ENCODE data around the gene FGF19.
A peak's percentile ranks its signal among the peaks of the same experiment; 100 is the strongest.
"Not testable (repeated sequence)": the region's sequence is repeated elsewhere in the genome, so short reads cannot be mapped to it uniquely, and the experiment has no call there.

Gene FGF19

DNA sequence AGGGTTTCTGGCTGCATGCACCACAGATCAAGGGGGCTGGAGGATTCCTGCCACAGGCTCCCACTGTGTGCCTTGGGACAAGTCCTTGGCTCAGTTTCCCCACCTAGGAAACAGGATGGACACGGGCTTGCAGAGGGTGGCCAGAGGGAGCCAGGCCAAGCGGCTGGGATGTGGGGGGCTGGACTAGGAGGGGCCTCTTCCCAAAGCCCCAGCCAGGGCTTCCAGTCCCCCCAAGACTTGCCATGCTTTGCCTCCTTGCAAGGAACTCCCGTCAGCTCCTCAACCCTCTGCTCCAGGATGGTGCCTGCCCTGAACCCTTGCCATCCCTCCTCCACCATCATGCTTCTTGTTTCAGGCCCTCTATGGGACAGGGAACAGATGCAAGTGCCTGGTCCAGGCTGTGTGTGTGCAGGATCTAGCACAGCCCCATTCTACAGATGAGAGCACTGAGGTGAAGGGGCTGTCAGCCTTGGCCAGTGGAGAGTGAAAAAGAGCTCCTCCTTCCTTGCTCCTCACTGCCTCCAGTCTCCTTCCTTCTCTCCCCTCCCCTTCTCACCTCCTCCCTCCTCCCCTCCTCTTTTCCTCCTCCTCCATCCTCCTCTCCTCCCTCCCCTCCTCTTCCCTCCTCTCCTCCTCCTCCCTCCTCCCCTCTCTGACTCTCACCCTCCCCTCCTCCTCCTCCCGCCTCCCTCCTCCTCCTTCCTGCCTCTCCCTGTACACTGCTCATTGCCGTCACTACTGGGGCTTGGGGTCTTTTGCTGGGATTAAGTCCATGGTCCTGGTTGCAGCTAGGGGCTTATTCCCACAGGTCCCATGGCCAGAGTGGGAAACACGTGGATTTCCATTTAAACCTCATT lies 13.3 kb upstream of the FGF19 start:
- no peak for DNase-seq

DNA sequence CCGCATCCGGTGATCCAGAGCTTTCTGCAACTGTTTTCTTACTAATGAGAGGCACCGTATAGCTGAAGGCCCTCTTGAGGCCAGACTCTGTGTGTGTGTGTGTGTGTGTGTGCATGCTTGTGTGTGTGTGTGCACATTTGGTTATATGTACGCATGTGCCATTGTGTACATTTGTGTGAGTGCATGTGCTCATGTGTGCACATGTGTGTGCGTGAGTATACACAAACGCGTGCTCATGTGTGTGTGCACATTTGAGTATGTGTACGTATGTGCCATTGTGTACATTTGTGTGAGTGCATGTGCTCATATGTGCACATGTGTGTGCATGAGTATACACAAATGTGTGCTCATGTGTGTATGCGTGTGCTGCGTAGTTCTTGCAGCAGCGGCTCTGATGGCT lies 12.3 kb upstream of the FGF19 start:
- no peak for DNase-seq

DNA sequence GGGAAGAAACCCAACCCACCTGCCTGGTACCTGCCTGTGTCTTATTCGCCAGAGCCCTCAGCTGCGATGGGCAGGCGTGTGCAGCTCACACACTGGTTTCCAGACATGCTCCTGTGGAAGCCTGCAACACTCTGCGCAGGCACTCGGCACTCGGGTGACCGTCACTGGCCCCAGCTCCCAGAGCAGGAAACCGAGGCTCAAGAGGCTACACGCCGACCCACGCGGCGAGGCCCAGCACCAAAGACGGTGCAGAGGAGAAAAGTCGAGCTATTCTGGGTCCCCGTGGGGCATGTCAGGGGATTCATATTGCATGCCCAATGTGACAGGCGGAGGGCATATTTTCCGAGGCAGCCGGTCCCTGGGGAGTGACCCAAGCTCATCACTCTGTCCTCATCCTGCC lies 11.6 kb upstream of the FGF19 start:
- no peak for DNase-seq

DNA sequence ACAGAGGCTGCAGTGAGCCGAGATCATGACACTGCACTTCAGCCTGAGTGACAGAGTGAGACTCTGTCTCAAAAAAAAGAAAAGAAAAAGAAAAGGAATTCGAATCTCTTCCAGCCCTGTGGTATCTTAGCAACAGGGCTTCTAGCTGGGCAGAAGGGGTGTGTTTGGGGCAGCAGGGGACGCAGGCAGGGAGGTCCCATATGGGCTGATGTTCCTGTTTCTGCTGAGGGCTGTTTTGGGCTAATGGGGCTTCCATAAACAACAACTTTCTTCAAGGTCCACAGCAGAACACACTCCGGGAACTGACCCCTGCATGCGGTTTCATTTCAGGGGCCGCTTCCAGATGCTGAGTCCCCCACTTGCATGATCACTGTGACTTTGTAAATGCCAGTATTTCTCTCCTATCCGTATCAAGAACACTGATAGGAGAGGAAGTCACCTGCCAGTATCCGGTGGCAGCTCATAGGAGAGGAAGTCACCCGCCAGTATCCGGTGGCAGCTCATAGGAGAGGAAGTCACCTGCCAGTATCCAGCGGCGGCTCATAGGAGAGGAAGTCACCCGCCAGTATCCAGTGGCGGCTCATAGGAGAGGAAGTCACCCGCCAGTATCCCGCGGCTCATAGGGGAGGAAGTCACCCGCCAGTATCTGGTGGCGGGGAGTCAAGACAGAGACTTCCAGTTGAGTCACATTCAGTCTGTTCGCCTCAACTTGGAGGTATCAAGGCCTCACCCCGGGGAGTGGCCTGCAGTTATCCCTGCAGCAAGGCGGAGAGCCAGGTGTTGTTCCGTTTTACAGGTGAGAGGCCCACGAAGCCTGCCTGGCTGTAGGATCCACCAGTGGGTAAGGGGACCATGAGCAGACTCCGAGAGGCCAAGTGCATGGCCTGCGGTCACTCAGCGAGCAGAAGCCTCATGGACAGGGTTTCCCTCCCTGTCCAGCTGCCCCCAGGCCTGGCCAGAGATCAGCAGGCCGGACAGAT lies 8.3 kb upstream of the FGF19 start:
- DNase-seq, result no peak

DNA sequence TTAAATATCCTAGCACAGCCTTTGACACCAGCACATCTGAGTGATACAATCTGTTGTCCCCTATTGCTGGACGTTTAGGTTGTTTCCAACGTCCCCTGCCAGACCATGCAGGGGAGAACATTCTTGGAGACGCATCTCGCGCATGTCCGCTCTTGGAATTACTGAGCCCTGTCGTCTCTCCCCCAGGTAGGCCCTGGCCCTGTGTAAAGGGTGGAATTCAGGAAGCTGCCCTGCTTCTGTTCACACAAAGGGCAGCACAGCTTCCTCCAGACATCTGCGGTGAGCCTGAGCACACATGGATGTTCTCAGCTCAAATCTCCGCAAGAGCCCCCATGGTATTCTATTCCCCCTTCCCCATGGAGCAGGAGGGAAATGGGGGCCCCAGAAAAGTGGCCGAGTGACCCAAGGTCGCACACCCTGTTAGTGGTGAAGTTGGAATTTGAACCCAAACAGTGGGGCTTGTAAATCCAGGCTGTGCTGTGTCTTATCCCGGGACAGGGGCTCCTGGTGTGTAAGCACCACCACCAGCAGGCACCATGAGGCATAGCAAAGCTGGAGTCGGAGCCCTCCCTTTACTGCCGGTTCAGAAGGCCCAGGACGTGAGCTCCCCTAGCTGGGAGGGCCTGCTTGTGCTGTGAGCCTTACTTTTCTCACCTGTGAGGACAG lies 5.0 kb upstream of the FGF19 start:
- DNase-seq, result no peak

DNA sequence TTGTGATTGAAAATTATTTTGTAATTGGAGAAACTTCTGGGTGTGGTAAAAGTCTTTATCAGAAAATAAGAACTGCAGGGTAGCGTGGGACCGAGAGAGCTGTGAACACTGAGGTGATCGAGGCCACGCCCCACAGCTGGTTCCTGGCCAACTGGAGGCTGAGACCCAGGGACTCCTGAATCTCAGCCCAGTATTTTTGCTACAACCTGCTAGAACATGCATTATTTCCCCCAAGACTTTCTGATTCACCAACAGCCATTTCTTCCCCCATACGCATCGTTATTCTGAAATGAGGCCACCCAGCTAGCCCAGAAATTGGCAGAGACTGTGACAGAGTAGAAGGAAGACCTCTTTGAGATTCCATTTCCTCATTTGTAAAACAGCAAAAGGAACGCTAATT lies 3.4 kb upstream of the FGF19 start:
- peak; percentile 39 for DNase-seq

DNA sequence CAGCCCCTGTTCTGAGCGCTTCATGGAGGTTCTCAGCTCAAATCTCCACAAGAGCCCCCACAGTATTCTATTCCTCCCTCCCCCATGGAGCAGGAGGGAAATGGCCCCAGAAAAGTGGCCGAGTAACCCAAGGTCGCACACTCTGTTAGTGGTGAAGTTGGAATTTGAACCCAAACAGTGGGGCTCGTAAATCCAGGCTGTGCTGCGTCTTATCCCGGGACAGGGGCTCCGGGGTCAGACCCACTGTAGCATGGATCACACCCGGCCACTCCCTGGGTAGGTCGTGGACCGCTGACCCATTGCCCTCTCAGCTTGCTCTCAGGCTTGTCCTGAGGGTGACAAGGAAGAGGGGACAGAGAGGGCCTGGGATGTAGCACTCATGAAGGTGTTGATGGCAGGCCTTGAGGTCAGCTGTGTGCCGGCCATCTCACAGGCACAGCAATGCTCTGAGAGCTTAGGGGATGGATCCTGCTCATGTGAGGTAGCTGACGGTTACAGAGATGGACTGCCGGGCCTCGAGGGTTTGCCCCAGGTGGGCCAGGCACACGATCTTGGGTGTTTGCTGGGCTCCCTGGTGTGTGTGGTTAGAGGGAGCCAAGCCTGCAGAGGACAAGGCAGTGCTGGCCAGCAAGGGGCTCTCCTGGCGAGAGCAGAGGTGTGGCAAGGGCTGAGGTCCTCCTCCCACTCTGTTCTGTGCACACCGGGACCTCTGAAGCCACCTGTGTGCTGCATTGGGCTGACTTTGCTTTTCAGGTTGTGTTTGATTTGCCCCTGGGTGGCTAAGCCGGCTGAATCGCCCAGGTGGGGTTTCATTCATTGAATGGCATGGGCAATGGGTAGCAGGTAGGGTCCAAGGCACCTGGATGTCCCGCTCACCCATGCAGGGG lies 2.3 kb upstream of the FGF19 start:
- DNase-seq, result no peak

DNA sequence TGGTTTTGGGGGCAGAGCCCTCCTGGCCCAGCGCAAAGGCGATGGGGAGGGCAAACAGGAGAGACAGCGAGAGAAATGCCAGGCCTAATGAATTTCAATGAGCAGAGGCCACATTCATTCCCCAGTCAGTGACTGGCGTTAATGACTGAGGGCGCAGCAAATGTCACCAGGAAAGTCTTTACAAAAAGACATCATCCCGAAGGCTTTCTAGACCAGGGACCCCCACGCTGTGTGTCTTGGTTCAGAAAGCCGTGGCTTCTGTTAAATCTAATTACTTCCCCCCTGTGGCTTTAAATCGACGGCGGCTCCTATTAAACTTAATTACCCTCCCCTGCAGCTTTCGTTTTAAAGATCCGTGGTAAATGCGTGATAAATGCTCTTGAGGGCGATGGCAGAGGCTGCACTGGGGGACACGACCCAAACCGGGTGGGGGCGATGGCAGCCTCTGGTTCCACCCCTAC lies 1.6 kb upstream of the FGF19 start:
- no peak for DNase-seq

DNA sequence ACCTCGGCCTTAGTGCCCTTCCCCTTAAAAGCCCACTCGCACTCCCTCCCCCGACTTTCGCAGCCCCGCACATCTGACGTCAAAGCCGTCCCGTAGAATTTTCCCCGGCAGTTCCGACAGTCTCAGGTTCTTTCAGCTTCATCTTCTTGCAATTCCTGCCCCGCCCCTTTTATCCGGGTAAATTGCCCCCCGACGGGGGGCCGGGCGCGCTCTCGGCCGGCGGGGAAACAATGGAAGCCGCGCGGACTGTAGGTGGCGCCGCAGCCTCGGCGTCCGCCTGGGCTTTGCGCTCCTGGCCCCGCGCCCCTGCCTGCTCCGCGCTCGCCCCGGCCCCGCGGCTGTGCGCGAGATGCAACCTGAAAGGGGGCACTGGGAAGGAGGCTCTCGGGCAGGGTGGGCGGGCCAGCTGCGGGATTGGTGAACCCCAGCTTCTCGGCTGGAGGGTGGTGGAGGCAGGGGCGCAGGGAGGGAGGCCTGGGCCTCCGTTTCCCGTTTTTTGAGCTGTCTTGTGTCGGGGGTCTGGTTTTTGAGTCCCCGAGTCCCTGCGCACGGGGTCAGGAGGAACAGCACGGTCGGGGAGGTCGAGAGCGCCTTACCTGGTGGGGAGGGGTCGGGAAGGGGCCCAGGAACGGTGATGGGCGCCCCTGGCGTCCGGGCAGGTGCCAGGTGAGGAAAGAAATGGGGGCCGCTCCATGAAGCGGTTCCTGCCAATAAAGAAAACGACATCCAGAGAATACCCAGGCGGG lies 859 bp upstream of the FGF19 start:
- peak; percentile 62 for DNase-seq

DNA sequence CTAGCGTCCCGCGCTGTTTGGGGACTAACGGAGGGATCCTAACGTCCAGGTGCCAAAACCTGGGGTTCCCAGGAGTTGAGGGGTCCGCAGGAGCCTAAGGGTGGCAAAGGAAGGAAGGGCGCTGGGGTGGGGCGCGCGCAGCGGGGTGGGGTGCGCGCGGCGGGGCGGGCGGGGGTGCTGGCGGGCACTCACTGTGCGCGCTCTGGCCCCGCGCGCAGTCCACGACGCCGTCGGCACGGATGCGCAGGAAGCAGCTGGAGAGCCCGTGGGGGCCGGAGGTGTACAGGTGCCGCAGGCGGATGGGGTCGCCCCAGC lies 412 bp downstream of the FGF19 start:
- DNase-seq, result no peak

DNA sequence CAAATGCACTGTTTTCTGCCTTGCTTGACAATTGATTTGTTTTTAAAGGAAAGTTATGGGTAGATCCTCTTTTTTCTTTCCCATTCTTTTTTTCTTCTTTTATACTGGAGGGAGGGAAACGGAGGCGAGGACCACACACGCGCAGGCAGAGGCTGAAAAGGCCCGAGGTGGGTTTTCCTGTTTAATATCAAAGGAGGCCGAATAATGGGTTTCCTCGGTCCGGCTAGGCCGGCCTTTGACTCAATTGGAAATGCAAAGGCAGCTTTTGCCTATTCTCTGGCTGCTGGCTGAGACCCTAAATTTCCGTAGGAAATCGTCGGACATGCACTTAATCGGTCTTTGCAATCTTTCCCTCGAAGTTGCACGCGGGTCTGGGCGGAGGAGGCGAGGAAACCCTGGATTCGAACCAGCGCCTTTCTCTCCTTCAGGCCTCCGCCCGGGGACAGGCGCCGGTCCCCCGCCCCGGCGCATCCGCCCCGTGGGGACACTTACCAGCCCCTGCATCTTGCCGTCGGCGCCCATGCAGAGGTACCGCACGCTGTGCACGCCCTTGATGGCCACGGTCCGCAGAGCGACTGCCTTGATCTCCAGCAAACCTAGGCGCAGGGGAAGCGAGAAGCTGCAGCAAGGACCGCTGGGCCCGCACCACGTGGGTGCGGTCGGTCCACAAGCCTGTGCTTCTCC lies 911 bp downstream of the FGF19 start:
- DNase-seq, result no peak

DNA sequence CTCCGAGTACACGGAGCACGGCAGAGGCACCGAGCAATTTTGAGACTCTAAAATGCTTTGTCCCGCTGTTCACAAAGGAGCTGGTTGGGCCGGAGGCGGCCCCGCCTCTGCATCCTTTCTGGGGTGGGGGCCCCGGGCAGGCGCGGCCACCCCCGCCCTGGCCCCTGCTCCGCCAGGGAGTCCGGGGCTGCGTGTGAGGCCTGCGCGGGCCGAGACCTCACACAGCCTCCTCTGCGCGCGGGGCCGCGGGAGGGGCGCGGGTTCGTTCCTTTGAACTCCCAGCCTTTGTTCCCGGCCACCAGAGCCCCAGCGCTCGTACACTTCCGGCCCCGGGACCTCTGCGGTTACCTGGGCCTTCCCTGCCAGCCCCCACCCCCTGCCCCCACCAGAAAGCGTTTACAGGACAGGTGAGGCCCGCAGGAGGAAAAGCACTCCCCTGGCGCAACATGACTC lies 1.6 kb downstream of the FGF19 start:
- no peak for DNase-seq

DNA sequence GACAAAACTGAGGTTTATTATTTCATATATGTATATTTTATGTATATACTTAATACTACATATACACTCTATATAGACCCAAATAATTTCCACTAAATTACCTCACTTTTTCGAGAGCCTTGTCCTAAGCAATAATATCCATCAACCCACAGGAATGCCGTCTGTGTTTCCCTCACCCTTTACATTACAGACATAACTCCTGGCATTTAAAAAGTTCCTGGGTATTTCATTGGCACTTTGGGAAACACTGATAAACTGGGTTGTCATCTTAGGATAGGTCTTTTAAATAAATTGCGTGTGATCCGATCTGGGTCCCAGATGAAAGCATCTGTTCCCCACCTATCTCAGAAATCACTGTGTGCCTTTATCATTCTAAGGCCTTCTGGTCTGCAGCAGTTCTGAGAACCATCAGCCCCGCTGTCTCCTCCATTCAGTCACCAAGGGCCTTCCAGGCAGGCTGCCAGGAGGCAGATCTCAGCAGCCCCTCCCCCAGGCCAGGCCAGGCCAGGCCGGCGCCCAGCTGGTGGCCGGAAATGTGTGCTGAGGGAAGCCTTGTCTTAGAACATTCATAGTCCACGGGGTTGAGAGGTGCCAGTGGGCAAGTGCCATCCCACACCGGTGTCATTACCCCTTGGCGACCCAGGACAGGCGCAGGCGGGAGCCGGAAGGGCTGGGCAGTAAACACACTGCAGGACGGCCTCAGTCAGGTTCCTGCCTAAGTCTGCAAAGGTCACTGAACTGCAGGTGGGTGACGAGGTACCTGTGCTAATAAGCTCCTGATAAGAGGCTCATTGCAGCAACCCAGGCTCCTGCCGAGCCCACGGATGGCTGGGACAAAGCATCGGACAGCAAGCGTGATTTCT lies 3.3 kb downstream of the FGF19 start:
- no peak for DNase-seq

DNA sequence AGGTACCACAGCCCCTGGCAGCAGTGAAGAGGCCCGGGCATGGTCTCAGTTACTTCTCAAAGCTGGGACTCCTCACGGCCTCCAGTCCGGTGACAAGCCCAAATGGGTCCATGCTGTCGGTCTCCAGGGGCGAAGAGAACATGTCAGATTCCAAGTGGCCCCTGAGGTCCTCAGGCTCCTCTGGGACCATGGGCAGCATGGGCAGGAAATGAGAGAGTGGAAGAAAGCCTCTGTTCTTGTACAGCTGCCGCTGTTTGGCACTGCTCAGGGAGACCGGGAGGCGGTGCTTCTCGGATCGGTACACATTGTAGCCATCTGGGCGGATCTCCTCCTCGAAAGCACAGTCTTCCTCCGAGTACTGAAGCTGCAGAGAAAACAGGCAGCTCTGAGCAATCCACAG lies 4.6 kb downstream of the FGF19 start:
- peak; percentile 71 for DNase-seq

DNA sequence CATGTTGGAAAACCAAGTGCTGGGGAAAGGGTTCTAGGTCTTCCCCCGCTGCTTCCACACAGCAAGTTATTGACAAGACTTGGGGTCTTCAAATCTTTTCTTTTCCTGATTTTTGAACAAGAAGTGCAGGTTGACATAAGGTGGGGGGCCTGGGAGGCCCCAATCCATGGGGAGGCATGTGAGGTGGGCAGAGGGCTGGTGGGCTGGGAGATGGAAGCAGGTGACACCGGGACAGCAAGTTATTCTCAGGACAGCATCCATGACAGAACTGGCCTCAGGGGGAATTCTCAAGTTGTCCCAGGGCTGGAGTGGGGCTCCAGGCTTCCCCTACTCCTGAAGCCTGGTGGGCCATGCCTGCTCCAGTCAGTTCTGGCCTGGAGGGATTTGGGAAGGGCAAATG lies 5.5 kb downstream of the FGF19 start:
- no peak for DNase-seq

DNA sequence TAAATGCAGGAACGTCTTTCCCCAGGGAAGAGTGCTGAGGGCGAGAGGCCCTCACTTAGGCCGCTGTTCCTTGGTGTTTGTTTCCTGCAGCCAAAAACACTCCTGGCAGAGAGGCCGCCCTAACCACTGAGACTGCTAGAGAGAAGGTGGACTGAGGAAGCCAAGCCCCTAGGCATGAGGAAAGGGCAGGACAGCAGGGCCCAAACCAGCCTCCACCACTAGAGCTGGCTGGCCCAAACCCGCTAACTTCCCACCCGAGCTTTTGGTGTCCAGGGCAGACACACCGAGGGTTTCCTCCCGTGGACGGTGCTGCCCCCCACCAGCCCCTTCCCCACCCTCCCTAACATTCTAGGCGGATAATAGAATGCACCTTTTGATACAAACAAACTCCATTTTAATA lies 6.0 kb downstream of the FGF19 start:
- DNase-seq, result no peak

DNA sequence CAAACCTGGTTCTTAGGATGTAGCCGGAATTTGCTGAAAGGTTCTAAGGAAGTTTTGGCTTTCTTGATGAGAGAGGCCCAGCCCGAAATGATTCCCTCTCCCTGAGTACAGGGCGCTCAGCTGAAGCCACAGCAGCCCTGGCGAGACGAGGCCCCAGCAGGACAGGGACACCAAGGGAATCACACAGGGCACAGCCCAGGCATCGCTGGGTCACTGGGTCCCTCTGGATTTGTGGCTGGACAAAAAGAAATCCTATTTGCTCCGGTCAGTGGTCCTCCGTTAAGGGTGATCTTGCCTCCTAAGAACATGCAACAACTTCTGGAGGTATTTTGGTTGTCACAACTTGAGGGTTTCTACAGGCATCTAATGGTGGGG lies 6.4 kb downstream of the FGF19 start:
- no peak for DNase-seq

DNA sequence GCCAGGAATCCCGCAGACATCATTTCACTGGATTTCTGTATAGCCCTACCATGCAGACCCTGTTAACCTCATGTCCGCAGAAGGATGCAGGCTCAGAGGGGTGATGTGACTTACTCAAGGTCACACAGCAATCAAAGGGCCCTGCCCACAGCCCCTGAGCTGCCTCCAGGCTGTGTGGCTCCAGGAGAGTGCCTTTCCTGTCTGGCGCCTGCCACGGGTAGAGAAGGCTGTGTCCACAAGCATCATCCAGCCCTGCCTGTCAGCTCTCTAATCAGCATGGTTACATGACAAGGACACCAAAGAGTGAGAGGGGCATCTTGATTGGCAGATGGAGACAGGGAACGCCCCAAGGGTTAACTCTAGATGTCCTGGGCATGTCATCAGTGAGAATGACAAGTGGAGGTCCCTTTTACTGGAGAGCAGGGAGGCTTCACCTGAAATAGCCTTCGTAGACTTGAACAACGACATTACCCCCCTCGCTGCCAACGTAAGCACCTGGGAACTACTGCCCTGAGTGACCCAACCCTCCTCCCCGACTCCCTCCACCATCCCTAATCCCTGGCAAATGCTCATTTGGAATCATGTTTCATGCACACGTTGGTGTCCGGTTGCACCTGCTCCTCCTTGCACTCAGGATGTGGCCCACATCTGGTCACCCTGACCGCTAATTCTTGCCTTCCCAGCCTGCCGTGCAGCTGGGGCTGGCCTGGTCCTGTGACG lies 6.9 kb downstream of the FGF19 start:
- DNase-seq, result no peak

DNA sequence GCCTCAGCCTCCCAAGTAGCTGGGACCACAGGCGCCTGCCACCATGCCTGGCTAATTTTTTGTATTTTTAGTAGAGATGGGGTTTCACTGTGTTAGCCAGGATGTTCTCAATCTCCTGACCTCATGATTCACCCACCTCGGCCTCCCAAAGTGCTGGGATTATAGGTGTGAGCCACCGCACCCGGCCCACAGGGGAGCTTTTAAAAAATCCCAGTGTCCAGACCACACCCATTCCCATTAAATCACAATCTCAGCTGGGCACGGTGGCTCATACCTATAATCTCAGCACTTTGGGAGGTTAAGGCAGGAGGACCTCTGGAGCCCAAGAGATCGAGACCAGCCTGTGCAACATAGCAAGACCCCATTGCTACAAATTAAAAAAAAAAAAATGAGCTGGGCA lies 7.8 kb downstream of the FGF19 start:
- DNase-seq, result not testable (repeated sequence)

Data from NCI-H2171 (cell line).